Vagina (tissue), 2 donors: ENCODE measurements around the gene EFNB2.

ENCODE experiments used
- POLR2AphosphoS5 ChIP-seq, 2 donors: sonication (generic); formaldehyde crosslinking; IDR thresholded peaks; one replicate each; pipeline ENCODE4 v1.9.0; 2017; ENCODE audit warnings: antibody characterized with exemption in 2 of 2, mild to moderate bottlenecking in 2 of 2, low read depth in 1 of 2; ENCODE audit not compliant: insufficient read depth in 1 of 2
- TF ChIP-seq, protein P1 (sequence below), 3 experiments: fragments of 450-650 bp in 2 of 3; fragments of 200-600 bp in 1 of 3; sonication (generic) in 1 of 3; IDR thresholded peaks; one replicate each; pipeline ENCODE4 v1.5.1; 2017 to 2019; ENCODE audit warnings: antibody characterized with exemption in 3 of 3, mild to moderate bottlenecking in 2 of 3, moderate library complexity in 2 of 3

DNA sequence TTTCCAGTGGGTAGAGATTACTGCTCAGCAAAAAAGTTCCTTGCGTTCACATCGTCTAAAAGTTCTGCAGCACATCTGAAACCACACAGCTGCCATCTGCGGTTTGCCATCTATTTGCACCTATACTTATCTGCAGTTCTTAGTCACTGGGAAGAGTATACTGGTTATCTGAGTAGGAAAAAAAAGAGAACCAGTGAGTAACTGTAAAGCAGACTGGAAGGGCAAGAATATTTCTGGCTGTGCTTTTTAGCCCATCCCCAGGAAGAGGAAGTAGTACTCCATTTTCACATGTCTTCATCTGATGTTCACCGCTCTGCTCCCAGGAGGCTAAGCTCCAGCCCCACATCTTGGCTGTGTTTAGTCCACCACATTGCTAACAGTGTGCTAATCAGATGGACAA is 35.6 kb downstream of the EFNB2 start:
- TF ChIP-seq POLR2AphosphoS5 (IDR thresholded peaks at IDR 0.05; ENCODE audit: insufficient read depth in 1 of 2, low read depth in 1 of 2): no peak
- TF ChIP-seq, protein P1, sequence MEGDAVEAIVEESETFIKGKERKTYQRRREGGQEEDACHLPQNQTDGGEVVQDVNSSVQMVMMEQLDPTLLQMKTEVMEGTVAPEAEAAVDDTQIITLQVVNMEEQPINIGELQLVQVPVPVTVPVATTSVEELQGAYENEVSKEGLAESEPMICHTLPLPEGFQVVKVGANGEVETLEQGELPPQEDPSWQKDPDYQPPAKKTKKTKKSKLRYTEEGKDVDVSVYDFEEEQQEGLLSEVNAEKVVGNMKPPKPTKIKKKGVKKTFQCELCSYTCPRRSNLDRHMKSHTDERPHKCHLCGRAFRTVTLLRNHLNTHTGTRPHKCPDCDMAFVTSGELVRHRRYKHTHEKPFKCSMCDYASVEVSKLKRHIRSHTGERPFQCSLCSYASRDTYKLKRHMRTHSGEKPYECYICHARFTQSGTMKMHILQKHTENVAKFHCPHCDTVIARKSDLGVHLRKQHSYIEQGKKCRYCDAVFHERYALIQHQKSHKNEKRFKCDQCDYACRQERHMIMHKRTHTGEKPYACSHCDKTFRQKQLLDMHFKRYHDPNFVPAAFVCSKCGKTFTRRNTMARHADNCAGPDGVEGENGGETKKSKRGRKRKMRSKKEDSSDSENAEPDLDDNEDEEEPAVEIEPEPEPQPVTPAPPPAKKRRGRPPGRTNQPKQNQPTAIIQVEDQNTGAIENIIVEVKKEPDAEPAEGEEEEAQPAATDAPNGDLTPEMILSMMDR (IDR thresholded peaks at IDR 0.05): no peak
